ENCODE measurements around the gene ABHD15.

- TF ChIP-seq CTCF (IDR thresholded peaks at IDR 0.05 in 8 of 11, conservative IDR thresholded peaks at IDR 0.05 in 3 of 11) (no peak), POLR2A (IDR thresholded peaks at IDR 0.05) (no peak), POLR2AphosphoS5 (IDR thresholded peaks at IDR 0.05) (no peak)
These were observed 15.9 kb upstream of the ABHD15 start for GRCh38 chr17:29582772-29583171.

Data from spleen (tissue), 7 donors.